Liver (tissue), 2 donors: ENCODE results near the gene SELENBP1.

Experiments used
- TF ChIP-seq, protein P1 (sequence below): fragments of 150-350 bp; IDR thresholded peaks from 2 replicates; pipeline ENCODE4 v1.5.1; 2017; ENCODE audit warnings: improper control_type of control experiment, low read depth, low read length; ENCODE audit not compliant: missing input control
- TF ChIP-seq, protein P2 (sequence below): IDR thresholded peaks from 2 replicates; pipeline ENCODE4 v1.6.1; 2016; ENCODE audit warnings: antibody characterized with exemption, mild to moderate bottlenecking
- donor health status: healthy.

DNA sequence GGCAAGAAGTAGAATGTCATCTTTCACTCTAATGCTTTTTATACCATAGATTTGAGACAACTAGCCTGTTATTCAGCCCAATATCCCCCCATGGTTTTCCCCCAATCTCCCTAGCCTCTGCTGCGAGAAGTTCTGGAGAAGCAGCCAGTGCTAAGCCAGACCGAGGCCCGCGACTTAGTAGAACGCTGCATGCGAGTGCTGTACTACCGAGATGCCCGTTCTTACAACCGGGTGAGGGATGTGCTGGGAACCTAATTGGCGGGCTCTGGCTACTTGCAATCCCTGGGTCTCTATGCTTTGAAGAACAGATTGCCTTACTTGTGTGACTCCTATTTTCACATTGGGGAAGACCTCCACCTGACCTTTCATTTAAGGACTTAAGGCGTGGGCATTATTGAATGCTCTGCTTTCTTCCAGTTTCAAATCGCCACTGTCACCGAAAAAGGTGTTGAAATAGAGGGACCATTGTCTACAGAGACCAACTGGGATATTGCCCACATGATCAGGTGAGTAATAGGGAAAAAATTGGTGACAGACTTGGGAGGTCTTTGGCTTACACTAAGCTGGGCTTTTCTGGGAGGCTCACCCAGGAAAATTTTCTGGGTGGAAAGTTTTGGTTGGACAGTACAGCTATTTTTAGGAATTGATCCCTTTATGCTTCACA lies 28.8 kb upstream of the SELENBP1 start:
- TF ChIP-seq, protein P1, sequence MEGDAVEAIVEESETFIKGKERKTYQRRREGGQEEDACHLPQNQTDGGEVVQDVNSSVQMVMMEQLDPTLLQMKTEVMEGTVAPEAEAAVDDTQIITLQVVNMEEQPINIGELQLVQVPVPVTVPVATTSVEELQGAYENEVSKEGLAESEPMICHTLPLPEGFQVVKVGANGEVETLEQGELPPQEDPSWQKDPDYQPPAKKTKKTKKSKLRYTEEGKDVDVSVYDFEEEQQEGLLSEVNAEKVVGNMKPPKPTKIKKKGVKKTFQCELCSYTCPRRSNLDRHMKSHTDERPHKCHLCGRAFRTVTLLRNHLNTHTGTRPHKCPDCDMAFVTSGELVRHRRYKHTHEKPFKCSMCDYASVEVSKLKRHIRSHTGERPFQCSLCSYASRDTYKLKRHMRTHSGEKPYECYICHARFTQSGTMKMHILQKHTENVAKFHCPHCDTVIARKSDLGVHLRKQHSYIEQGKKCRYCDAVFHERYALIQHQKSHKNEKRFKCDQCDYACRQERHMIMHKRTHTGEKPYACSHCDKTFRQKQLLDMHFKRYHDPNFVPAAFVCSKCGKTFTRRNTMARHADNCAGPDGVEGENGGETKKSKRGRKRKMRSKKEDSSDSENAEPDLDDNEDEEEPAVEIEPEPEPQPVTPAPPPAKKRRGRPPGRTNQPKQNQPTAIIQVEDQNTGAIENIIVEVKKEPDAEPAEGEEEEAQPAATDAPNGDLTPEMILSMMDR: no peak
- TF ChIP-seq, protein P2, sequence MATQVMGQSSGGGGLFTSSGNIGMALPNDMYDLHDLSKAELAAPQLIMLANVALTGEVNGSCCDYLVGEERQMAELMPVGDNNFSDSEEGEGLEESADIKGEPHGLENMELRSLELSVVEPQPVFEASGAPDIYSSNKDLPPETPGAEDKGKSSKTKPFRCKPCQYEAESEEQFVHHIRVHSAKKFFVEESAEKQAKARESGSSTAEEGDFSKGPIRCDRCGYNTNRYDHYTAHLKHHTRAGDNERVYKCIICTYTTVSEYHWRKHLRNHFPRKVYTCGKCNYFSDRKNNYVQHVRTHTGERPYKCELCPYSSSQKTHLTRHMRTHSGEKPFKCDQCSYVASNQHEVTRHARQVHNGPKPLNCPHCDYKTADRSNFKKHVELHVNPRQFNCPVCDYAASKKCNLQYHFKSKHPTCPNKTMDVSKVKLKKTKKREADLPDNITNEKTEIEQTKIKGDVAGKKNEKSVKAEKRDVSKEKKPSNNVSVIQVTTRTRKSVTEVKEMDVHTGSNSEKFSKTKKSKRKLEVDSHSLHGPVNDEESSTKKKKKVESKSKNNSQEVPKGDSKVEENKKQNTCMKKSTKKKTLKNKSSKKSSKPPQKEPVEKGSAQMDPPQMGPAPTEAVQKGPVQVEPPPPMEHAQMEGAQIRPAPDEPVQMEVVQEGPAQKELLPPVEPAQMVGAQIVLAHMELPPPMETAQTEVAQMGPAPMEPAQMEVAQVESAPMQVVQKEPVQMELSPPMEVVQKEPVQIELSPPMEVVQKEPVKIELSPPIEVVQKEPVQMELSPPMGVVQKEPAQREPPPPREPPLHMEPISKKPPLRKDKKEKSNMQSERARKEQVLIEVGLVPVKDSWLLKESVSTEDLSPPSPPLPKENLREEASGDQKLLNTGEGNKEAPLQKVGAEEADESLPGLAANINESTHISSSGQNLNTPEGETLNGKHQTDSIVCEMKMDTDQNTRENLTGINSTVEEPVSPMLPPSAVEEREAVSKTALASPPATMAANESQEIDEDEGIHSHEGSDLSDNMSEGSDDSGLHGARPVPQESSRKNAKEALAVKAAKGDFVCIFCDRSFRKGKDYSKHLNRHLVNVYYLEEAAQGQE: no peak
